Left renal pelvis (tissue), 4 donors: ENCODE results near the gene NSUN5. TPM values are rescaled to one million over a fixed set of nuclear protein-coding genes. Genes with fewer than 3 reads are reported as not detected.
"Not testable (repeated sequence)": the region's sequence is repeated elsewhere in the genome, so short reads cannot be mapped to it uniquely, and the experiment has no call there.

Experiments used
- DNase-seq, 4 donors: peaks; one replicate each; pipeline ENCODE4 v3.0.0-alpha.2; 2013; ENCODE audit warnings: low read depth in 4 of 4, low spot score in 3 of 4
- polyA plus RNA-seq, 4 donors: library from polyadenylated mRNA; unstranded; fragments of 120-200 nt; gene quantifications; one replicate each; pipeline ENCODE4 v1.2.1, GENCODE V29; 2013; ENCODE audit not compliant: insufficient read length in 4 of 4

Gene NSUN5
- polyA plus RNA-seq, 4 donors, result 8.9 to 23.7 (median 14.8) TPM

- not testable (repeated sequence) for DNase-seq
Measured at GRCh38 chr7:73299812-73300211, 8.8 kb downstream of the NSUN5 start.

DNA sequence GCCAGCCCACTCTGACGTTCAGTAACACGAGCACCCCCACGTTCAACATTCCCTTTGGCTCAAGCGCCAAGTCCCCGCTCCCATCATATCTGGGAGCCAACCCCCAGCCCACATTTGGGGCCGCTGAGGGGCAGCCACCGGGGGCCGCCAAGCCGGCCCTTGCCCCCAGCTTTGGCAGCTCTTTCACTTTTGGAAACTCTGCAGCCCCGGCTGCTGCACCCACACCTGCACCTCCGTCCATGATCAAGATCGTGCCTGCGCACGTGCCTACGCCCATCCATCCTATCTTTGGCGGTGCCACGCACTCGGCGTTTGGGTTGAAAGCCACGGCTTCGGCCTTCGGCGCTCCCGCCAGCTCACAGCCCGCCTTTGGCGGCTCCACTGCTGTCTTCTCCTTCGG lies 10.9 kb downstream of the NSUN5 start:
- not testable (repeated sequence) for DNase-seq

GRCh38 chr7:73297235-73297634 lies 11.4 kb downstream of the NSUN5 start:
- not testable (repeated sequence) for DNase-seq

DNA sequence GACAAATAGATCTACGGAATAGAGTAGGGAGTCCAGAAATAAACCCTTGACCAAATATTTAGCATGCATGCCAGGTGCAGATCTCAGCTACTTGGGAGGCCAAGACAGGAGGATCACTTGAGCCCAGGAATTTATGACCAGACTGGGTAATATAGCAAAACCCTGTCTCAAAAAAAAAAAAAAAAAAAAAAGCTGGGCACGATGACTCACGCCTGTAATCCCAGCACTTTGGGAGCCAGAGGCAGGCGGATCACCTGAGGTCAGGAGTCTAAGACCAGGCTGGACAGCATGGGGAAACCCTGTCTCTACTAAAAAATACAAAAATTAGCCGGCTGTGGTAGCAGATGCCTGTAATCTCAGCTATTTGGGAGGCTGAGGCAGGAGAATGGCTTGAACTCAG lies 31.4 kb downstream of the NSUN5 start:
- not testable (repeated sequence) for DNase-seq

DNA sequence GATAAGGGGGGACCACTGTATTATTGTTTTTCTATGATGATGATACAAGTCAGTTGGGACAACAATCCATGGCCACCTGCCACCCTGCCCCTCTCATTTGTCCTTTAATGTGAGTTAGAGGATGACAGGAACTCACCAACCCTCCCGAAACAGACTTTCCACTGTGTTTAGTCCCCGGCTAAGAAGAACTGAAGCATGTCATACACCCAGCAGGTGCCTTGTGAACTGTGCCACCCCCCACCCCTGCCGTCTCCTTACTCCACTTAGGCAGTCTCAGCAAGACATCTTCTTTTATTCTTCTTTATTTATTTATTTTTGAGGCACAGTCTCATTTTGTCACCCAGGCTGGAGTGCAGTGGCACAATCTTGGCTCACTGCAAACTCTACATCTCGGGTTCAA lies 40.8 kb downstream of the NSUN5 start:
- DNase-seq, result not testable (repeated sequence)

DNA sequence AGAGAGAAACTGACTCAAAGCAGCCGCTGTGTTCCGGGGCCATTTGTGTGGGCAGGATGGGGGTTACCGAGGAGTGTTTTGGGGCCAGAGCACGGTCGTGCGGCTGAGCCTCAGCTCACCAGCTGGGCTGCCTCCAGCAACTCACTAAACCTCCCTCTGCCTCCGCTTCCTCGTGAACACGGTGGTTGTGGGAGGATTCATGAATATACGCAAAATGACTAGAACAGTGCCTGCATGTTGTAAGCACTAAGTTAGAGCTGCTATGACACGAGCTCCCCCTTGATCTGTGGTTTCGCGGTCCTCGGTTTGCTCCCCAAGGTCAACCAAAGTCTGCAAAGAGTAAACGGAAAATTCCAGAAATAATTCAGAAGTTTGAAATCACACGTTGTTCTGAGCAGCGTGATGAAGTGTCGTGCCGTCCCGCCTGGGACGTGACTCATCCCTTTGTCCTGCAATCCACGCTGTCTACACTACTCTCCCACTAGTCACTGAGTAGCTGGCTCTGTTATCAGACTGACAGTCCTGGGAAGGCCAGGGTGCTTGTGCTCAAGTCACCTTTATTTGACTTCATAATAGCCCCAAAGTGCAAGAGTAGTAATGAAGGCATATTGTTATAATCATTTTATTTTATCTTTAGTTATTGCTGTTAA lies 41.8 kb downstream of the NSUN5 start:
- DNase-seq, result not testable (repeated sequence)

DNA sequence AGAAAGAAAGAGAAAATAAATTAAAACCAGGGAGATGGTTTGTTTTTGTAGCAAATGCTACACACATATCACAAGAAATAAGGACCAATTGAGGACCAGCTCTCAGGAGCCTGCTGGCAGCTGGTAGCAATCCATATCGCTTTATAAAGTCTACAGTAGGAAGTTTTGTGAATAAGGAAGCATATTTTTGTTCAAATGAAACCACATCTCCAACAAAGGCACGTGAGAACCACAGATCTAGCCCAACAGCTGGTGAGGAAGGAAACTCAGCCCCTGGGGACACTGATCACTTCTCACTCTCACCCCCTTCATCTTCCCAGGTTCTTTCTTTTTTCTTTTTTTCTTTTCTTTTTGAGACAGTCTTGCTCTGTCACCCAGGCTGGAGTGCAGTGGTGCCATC lies 46.2 kb downstream of the NSUN5 start:
- not testable (repeated sequence) for DNase-seq

Other genes starting within 250 kb of the NSUN5 start
- gene SPDYE9, start 222.8 kb downstream of the NSUN5 start, polyA plus RNA-seq, result 1 to 10 TPM in 1 of 4 donors, under 1 TPM in 3; 0.32 to 1.1 (median 0.76) TPM
- gene TRIM50, start 19.3 kb upstream of the NSUN5 start, polyA plus RNA-seq, result under 1 TPM in 2 of 4 donors, not detected in 2; 0.31 to 0.55 TPM
- under 1 TPM; 0.16 to 0.61 (median 0.28) TPM for gene FKBP6, start 19.3 kb upstream of the NSUN5 start, polyA plus RNA-seq
- gene FZD9, start 125.0 kb upstream of the NSUN5 start, polyA plus RNA-seq, result under 1 TPM; 0.35 to 0.60 (median 0.43) TPM
- 10 to 100 TPM; 66.7 to 80.1 (median 72.3) TPM for gene BAZ1B, start 213.5 kb upstream of the NSUN5 start, polyA plus RNA-seq
- gene BCL7B, start 248.9 kb upstream of the NSUN5 start, polyA plus RNA-seq, result 10 to 100 TPM; 30.9 to 45.2 (median 37.6) TPM